Measurements from ENCODE around the gene NR2F1.

- TF ChIP-seq CTCF (IDR thresholded peaks at IDR 0.05) (no peak), POLR2A (IDR thresholded peaks at IDR 0.05) (no peak)
These were observed 3.9 kb downstream of the NR2F1 start for GRCh38 chr5:93586736-93587596.

All from esophagus squamous epithelium (tissue), 4 donors.